HG02981 (cell line): ENCODE data around the gene PTPA.
"Not testable (repeated sequence)": the region's sequence is repeated elsewhere in the genome, so short reads cannot be mapped to it uniquely, and the experiment has no call there.

Source experiments
- ATAC-seq: cut with Tn5 transposase; IDR thresholded peaks from one replicate; pipeline ENCODE4 v1.9.1; 2021; ENCODE audit warnings: mild to moderate bottlenecking, moderate library complexity; ENCODE audit not compliant: unreplicated experiment

PTPA gene

DNA sequence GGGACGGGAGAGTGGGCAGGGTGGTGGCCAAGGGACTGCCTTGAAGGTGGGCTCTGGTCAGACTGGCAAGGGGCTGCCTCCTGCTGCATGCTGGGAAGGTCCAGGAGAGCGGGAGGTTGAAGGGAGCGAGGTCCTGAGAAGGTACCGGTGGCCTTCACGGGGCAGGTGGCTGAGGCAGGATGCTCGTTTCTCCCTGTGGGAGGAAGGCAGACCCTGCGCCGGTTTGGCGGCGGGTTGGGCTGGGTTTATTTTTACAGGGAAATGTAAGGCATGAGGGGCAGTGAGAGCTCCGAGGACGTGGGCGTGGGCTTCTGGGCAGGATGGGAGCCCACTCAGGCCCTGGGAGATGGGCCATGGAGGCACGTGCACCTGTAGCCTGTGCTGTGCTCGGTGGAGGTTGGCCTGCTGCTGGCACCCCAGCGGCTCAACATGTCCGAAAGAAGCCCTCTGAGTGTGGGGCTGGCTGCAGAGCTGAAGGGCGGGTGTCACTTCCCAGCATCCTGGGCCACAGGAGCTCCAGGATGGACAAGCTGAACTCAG lies 39.5 kb downstream of the PTPA start:
- no peak for ATAC-seq

GRCh38 chr9:129151469-129151868 lies 40.3 kb downstream of the PTPA start:
- ATAC-seq: no peak

GRCh38 chr9:129154866-129155477 lies 43.8 kb downstream of the PTPA start:
- ATAC-seq: no peak

DNA sequence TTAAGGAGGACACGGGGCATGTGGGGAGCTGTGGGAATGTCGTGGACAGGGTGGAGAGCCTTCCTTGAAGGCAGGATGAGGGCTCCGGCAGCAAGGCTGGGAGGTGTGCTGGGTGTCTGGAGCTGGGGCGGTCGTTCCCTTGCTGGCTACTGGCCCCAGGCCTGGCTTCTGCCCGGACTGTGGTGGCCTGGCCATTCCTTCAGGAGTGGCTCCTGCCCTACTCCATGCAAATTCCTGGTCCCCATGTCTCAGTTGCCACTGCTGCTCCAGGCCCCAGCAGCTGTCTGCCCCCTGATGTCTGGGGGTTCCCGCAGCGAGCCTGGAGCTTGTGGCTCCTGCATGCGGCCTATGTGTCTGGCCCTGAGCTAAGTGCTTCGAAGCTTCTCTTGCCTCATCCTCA lies 44.9 kb downstream of the PTPA start:
- no peak for ATAC-seq

- no peak for ATAC-seq
Measured at GRCh38 chr9:129160712-129161533, 49.7 kb downstream of the PTPA start.

DNA sequence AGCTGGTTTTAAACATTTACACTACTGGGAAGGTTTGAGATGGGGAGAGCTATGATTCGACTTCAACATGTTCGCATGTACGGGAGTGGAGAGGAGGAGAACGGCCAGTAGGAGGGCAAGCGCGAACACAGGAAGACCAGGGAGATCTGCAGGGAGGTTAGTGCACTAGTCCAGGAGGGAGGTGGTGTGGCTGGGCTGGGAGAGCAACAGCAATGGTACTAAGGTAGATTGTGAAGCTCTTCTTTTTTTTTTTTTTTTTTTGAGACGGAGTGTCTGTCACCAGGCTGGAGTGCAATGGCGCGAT lies 50.3 kb downstream of the PTPA start:
- no peak for ATAC-seq

GRCh38 chr9:129162497-129163197 lies 51.4 kb downstream of the PTPA start:
- no peak for ATAC-seq

DNA sequence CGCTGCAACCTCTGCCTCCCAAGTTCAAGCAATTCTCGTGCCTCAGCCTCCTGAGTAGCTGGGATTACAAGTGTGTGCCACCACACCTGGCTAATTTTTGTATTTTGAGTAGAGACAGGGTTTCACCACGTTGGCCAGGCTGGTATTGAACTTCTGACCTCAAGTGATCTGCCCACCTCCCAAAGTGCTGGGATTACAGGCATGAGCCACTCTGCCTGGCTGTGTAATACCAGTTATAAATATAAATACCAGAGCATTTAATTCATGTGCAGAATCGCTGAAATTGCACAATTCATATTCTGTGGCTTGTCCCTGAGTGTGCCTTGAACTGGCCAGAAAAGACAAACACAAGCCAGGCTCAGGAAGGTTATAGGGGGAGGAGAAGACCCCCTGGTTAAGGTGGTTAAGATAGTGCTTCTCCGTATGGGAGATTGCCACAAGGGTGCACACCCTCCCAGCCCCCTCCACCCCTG lies 52.0 kb downstream of the PTPA start:
- not testable (repeated sequence) for ATAC-seq

GRCh38 chr9:129163753-129164152 lies 52.5 kb downstream of the PTPA start:
- no peak for ATAC-seq

GRCh38 chr9:129164246-129164930 lies 53.2 kb downstream of the PTPA start:
- ATAC-seq: no peak

DNA sequence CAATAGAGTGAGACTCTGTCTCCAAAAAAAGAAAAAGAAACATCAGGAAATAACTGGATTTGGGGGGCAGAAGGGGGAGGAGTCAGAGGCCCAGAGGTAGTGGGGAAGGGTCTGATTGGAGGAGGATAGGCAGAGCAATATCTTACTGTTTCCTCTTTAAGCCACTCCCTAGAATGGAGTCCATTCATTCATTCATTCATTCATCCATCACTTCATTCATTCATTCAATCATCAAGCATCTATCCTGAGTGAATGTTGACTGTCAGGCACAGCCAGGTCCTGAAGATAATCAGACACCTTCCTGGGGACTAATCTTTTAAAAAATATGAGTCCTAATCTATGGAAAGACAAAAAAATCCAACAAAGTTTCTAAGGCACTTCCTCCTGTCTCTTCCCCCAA lies 54.0 kb downstream of the PTPA start:
- no peak for ATAC-seq

- ATAC-seq: no peak
Measured at GRCh38 chr9:129166623-129167557, 55.7 kb downstream of the PTPA start.

- no peak for ATAC-seq
Measured at GRCh38 chr9:129170229-129170628, 59.0 kb downstream of the PTPA start.

DNA sequence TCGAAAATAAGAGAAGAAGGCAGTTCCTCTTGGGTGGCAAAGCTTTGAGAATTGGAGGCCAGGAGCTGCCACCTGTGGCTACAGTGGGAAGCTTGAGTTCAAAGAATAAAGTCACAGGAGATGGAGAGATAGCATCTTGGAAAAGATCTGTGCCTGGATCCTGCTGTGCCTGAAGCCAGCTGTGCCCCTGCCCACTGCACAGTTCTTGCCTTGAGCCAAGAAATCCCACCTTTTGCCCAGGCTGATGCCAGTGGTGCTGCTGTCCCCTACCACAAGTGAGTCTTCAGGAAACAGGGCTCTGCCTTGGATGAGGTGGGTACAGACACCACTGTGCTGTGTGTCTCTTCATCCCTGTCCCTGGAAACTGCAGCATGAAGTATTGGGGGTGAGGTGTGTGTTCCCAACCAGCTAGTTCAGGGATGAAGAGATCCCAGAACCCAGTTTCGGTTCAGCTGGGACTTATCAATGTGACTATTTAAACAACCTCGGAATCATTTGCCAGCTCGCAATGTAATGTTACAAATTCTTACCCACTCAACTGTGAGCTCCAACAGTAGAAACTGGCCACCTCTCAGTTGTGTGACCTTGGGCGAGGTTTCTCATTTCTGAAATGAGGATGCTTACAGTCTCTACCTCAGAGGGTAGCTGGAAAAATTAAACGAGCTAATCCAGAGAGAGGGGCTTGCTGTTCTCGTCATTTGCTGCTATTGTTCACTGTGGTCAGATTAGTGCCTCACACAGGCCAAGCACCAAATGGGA lies 61.0 kb downstream of the PTPA start:
- ATAC-seq: no peak

- no peak for ATAC-seq
Measured at GRCh38 chr9:129172816-129173215, 61.6 kb downstream of the PTPA start.

DNA sequence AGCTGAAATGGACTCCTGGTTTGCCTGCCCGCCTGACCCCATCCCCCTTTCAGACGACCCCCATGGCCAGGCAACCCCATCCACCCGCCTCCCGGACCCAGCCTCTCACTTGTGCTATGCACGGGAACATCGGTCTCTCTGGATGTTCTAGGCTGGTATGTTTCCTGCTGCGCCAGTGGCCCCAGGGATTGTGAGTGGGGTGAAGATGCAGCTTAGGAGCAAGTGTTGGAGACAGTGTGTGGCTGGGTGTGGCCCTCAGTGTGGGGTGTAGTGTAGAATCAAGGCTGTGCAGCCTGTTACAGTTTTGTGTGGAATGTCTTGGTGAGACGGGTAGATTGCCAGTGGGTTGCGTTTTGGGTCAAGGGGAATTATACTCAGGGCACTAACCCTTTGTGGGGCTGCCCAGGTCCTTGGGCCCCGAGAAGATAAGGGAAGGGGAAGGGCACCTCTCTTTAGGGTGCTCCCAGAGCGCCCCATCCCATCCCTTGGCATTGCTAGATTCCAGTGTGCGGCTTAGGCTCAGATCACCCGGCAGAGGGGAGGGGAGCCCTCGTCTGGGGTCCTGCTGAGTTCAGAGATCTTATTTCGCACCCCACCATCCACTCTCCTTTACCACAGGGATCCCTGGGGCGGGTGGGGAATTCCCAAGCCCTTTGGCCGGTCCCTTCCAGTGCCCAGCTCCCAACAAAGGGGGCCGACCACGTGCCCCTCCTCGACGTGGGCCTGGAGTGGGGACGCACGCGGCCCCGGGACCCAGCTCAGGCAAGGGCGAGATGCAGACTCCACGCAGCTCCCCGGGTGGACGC lies 62.3 kb downstream of the PTPA start:
- no peak for ATAC-seq

DNA sequence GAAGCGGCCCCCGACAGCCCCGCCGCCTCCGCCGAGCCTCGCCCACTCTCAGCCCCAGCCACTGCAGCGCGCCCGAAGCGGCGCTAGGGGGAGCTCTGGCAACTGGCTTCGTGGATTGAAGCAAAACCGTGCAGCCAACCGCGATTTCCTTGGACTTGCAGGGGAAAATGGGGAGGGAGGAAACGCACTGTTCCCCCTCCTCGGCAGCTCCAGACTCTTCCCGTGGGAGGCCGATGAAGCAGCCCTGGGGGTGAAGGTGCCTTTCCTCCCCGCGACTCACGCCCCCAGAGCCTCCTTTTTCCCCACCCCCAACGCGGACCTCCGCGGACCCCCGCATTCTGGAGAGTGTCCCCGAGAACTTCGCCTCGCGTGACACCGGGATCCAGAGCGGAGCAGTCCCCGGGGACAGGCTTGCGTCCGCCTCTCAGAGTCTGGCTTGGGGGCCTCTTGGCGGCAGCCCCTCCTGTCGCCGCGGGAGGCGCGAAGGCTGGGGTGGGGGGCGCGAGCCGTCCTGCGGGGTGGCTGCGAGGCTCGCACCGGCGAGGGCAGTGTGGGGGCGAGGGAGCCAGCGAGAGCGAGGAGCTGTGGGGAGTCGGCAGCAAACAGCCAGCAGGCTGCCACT lies 63.0 kb downstream of the PTPA start:
- no peak for ATAC-seq
